Measurements from ENCODE around the gene SLC37A2.

GRCh38 chr11:125016413-125016812 lies 46.7 kb upstream of the SLC37A2 start:
- TF ChIP-seq POLR2A (IDR thresholded peaks at IDR 0.05; ENCODE audit: low read depth, low read length) = no peak
- no peak for TF ChIP-seq POLR2AphosphoS5 (IDR thresholded peaks at IDR 0.05; ENCODE audit: low read depth, low read length)

Measured in GM12892 (cell line).